SU-DHL-6 (cell line): ENCODE results near the gene FNIP2.

Source experiments
- EZH2phosphoT487 ChIP-seq: fragments of 200-600 bp; sonication (generic), shearing (Covaris generic); conservative IDR thresholded peaks from 2 replicates; pipeline ENCODE4 v1.6.1; 2018; ENCODE audit warnings: mild to moderate bottlenecking, antibody characterized with exemption, low read length, moderate library complexity, mixed read lengths
- TF ChIP-seq, protein P1 (sequence below): fragments of 200-600 bp; sonication (generic); IDR thresholded peaks from one replicate; pipeline ENCODE4 v1.5.1; 2017; ENCODE audit warnings: antibody characterized with exemption, mild to moderate bottlenecking, low read length, moderate library complexity; ENCODE audit not compliant: insufficient read depth, poor library complexity, severe bottlenecking

GRCh38 chr4:158849681-158850080 is 80.9 kb downstream of the FNIP2 start:
- TF ChIP-seq EZH2phosphoT487 = no peak
- TF ChIP-seq, protein P1, sequence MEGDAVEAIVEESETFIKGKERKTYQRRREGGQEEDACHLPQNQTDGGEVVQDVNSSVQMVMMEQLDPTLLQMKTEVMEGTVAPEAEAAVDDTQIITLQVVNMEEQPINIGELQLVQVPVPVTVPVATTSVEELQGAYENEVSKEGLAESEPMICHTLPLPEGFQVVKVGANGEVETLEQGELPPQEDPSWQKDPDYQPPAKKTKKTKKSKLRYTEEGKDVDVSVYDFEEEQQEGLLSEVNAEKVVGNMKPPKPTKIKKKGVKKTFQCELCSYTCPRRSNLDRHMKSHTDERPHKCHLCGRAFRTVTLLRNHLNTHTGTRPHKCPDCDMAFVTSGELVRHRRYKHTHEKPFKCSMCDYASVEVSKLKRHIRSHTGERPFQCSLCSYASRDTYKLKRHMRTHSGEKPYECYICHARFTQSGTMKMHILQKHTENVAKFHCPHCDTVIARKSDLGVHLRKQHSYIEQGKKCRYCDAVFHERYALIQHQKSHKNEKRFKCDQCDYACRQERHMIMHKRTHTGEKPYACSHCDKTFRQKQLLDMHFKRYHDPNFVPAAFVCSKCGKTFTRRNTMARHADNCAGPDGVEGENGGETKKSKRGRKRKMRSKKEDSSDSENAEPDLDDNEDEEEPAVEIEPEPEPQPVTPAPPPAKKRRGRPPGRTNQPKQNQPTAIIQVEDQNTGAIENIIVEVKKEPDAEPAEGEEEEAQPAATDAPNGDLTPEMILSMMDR = no peak
